Calu3 (cell line): ENCODE measurements around the gene GRAMD2B. TPM values are rescaled to one million over a fixed set of nuclear protein-coding genes. Genes with fewer than 3 reads are reported as not detected.

Experiments used
- BruUV-seq: library from RNA; stranded (reverse); fragments of 400-500 nt; replicated peaks from 2 replicates; lab custom pipeline; 2021; lab: Mats Ljungman, UMichigan
- CTCF ChIA-PET: fragments of 300-600 bp; sonication (Branson Sonifier 250); formaldehyde crosslinking; loops from one replicate; lab custom pipeline; 2022; ENCODE audit warnings: antibody characterized with exemption; lab: Charles Lee
- DNase-seq: peaks from one replicate; pipeline ENCODE4 v3.0.0; 2022
- H3K27ac Mint-ChIP-seq: one replicate; pipeline ENCODE4 v1.8.0; 2022; ENCODE audit warnings: mixed read lengths; ENCODE audit not compliant: unreplicated experiment
- H3K27me3 Mint-ChIP-seq: one replicate; pipeline ENCODE4 v1.8.0; 2022; ENCODE audit warnings: mixed read lengths; ENCODE audit not compliant: unreplicated experiment
- H3K36me3 Mint-ChIP-seq: one replicate; pipeline ENCODE4 v1.8.0; 2022; ENCODE audit warnings: mild to moderate bottlenecking, moderate library complexity, mixed read lengths; ENCODE audit not compliant: insufficient read depth, unreplicated experiment
- H3K4me1 Mint-ChIP-seq: one replicate; pipeline ENCODE4 v1.8.0; 2022; ENCODE audit warnings: mild to moderate bottlenecking, low read depth, mixed read lengths; ENCODE audit not compliant: unreplicated experiment
- H3K4me3 Mint-ChIP-seq: one replicate; pipeline ENCODE4 v1.8.0; 2022; ENCODE audit warnings: mild to moderate bottlenecking, low read depth, moderate library complexity, mixed read lengths; ENCODE audit not compliant: unreplicated experiment
- H3K9me3 Mint-ChIP-seq: one replicate; pipeline ENCODE4 v1.8.0; 2022; ENCODE audit warnings: low read depth, mixed read lengths; ENCODE audit not compliant: unreplicated experiment
- CTCF ChIP-seq: fragments of 200-600 bp; IDR thresholded peaks from one replicate; pipeline ENCODE4 v1.8.0; 2022; ENCODE audit warnings: antibody characterized with exemption; ENCODE audit not compliant: unreplicated experiment
- intact Hi-C: fragments of 100-400 bp; cut with micrococcal nuclease; formaldehyde crosslinking; loops from one replicate; pipeline ENCODE4 v1.10.0; 2022; ENCODE audit not compliant: unreplicated experiment
- total RNA-seq: library from RNA; stranded (reverse); gene quantifications from 2 replicates; pipeline ENCODE4 v1.2.3, GENCODE V29; 2022

The GRAMD2B gene
- total RNA-seq, 1 experiment from 2014 or later = 23.0 TPM

- H3K4me3 Mint-ChIP-seq = no peak overlapping the region
- no peak for DNase-seq
- no peaks in the 10 kb centered on the region for H3K4me1 Mint-ChIP-seq
- H3K27me3 Mint-ChIP-seq = no peaks in the 10 kb centered on the region
- peaks cover 17% of the 10 kb centered on the region for H3K9me3 Mint-ChIP-seq
- CTCF ChIA-PET = no interaction called here
- no TSS peak for BruUV-seq
- no peaks in the 10 kb centered on the region for H3K36me3 Mint-ChIP-seq
- no peak overlapping the region for H3K27ac Mint-ChIP-seq
- intact Hi-C loops = no loop called here
- no peak for TF ChIP-seq CTCF
Observed at GRCh38 chr5:126402621-126403555, 20.3 kb upstream of the GRAMD2B start.

- Mint-ChIP-seq H3K27ac (no peak overlapping the region), H3K4me1 (no peaks in the 10 kb centered on the region), H3K36me3 (no peaks in the 10 kb centered on the region), H3K9me3 (peaks cover 11% of the 10 kb centered on the region), H3K4me3 (no peak overlapping the region), H3K27me3 (no peaks in the 10 kb centered on the region)
- DNase-seq = no peak
- CTCF ChIA-PET = no interaction called here
- no peak for TF ChIP-seq CTCF
- no TSS peak for BruUV-seq
- intact Hi-C loops = no loop called here
Observed at GRCh38 chr5:126403876-126404275, 19.3 kb upstream of the GRAMD2B start.

GRCh38 chr5:126410623-126411022 is 12.6 kb upstream of the GRAMD2B start:
- Mint-ChIP-seq H3K4me3 (no peak overlapping the region), H3K4me1 (peaks cover 15% of the 10 kb centered on the region), H3K27ac (no peak overlapping the region), H3K27me3 (no peaks in the 10 kb centered on the region), H3K9me3 (no peaks in the 10 kb centered on the region), H3K36me3 (no peaks in the 10 kb centered on the region)
- BruUV-seq = no TSS peak
- TF ChIP-seq CTCF = no peak
- no peak for DNase-seq
- intact Hi-C loops = no loop called here
- CTCF ChIA-PET = no interaction called here

- CTCF ChIA-PET = no interaction called here
Observed at GRCh38 chr5:126413856-126414255, 9.4 kb upstream of the GRAMD2B start.

More at GRCh38 chr5:126413856-126414255, 9.4 kb upstream of the GRAMD2B start:
- no peak for DNase-seq
- Mint-ChIP-seq H3K36me3 (no peaks in the 10 kb centered on the region), H3K27me3 (no peaks in the 10 kb centered on the region), H3K27ac (no peak overlapping the region), H3K4me1 (peaks cover 15% of the 10 kb centered on the region), H3K9me3 (no peaks in the 10 kb centered on the region), H3K4me3 (no peak overlapping the region)
- BruUV-seq = no TSS peak
- intact Hi-C loops = no loop called here
- no peak for TF ChIP-seq CTCF
